ENCODE results near the gene GEMIN4. TPM values are rescaled to one million over a fixed set of nuclear protein-coding genes. Genes with fewer than 3 reads are reported as not detected.

Gene GEMIN4
- 10 to 100 TPM in 2 of 4 donors, 1 to 10 TPM in 2; 2.7 to 18.3 (median 7.4) TPM for polyA plus RNA-seq
- long read RNA-seq, donor 1, result 0 reads
- long read RNA-seq, donor 2, full-length matches to known transcripts, result 13 of 13 reads
- long read RNA-seq, donor 2, partial matches to known transcripts, result 0 of 13 reads
- long read RNA-seq, donor 2, other reads (novel, unspliced or antisense), result 0 of 13 reads
- long read RNA-seq, donor 3, full-length matches to known transcripts, result 16 of 16 reads
- long read RNA-seq, donor 3, partial matches to known transcripts, result 0 of 16 reads
- long read RNA-seq, donor 3, other reads (novel, unspliced or antisense), result 0 of 16 reads
- long read RNA-seq, donor 4, partial matches to known transcripts, result 0 of 1 reads
- long read RNA-seq, donor 4, other reads (novel, unspliced or antisense), result 0 of 1 reads
- long read RNA-seq, donor 5, full-length matches to known transcripts, result 7 of 7 reads
- long read RNA-seq, donor 5, partial matches to known transcripts, result 0 of 7 reads
- long read RNA-seq, donor 5, other reads (novel, unspliced or antisense), result 0 of 7 reads
- long read RNA-seq, donor 6, full-length matches to known transcripts, result 9 of 9 reads
- long read RNA-seq, donor 6, partial matches to known transcripts, result 0 of 9 reads
- long read RNA-seq, donor 6, other reads (novel, unspliced or antisense), result 0 of 9 reads
- long read RNA-seq, donor 7, full-length matches to known transcripts, result 14 of 14 reads
- long read RNA-seq, donor 7, partial matches to known transcripts, result 0 of 14 reads
- long read RNA-seq, donor 7, other reads (novel, unspliced or antisense), result 0 of 14 reads
- long read RNA-seq, donor 8, full-length matches to known transcripts, result 1 of 1 reads
- long read RNA-seq, donor 8, partial matches to known transcripts, result 0 of 1 reads
- long read RNA-seq, donor 8, other reads (novel, unspliced or antisense), result 0 of 1 reads
- long read RNA-seq, donor 9, full-length matches to known transcripts, result 4 of 4 reads
- long read RNA-seq, donor 9, partial matches to known transcripts, result 0 of 4 reads
- long read RNA-seq, donor 9, other reads (novel, unspliced or antisense), result 0 of 4 reads
- long read RNA-seq, donor 10, full-length matches to known transcripts, result 16 of 16 reads
- long read RNA-seq, donor 10, partial matches to known transcripts, result 0 of 16 reads
- long read RNA-seq, donor 10, other reads (novel, unspliced or antisense), result 0 of 16 reads

DNA sequence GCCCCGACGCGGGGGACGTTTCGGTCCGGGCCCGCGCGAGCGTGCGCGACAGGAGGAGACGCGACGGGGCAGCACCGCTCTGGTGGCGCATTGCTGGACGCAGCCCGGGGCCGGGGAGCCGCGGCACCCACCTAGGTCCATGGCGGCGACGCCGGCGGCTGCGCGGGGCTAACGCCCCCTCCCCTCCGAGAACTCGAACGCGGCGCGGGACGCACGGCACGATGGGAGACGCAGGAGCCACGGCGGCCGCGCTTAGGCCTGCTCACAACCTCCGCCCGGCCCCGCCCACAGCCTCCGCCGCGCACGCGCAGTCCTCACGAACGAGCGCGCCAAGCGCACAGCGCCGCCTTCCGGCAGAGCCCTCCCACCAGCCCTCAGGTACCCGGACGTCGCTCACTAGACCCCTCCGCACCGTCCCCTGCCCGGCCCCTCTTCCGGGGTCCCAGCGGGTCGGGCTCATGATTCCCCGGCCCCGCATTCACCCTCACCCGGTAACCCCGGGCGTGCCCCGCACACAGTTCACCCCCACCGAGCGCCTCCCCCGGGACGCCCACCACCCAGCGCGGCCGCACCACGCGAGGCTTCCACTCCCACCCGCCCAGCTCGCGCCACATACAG is at the start of gene GEMIN4:
GEMIN4 (minus strand) TSS at position 263 of the 618 bp plus-strand sequence; CDS start at position 141, 122 bp downstream.
- Histone ChIP-seq H3K27ac (ENCODE audit: low read depth in 1 of 3, low read length in 2 of 3) (peak within 1 kb of the TSS; percentile 52 to 89 (median 71)), H3K4me3 (ENCODE audit: low read depth in 1 of 3, low read length in 3 of 3) (peak within 1 kb of the TSS; percentile 78 to 83 (median 78))

GRCh38 chr17:801660-802059 is 49.6 kb upstream of the GEMIN4 start:
- H3K4me1 ChIP-seq (ENCODE audit: control insufficient read depth in 3 of 3, insufficient read depth in 2 of 3, low read depth in 1 of 3, low read length in 2 of 3), result no peaks in the 10 kb centered on the region
- WGBS, 3 donors, result 47 to 73% (median 53%) methylated on average over 6 of the region's 6 CpGs
- H3K9me3 ChIP-seq (ENCODE audit: control insufficient read depth in 2 of 2, insufficient read depth in 1 of 2, low read depth in 1 of 2, low read length in 1 of 2), result no peaks in the 10 kb centered on the region
- H3K36me3 ChIP-seq (ENCODE audit: control insufficient read depth in 3 of 3, insufficient read depth in 2 of 3, low read depth in 1 of 3, low read length in 3 of 3), result peaks cover 0 to 25% (median 0%) of the 10 kb centered on the region in 3 donors
- FAIRE-seq, result no peak
- H3K4me3 ChIP-seq (ENCODE audit: low read depth in 1 of 3, low read length in 3 of 3), result no peak overlapping the region
- no peak overlapping the region for H3K27ac ChIP-seq (ENCODE audit: low read depth in 1 of 3, low read length in 2 of 3)
- H3K27me3 ChIP-seq (ENCODE audit: control insufficient read depth in 3 of 3, insufficient read depth in 3 of 3, low read length in 3 of 3), result no peaks in the 10 kb centered on the region
- DNase-seq, result no peak

More for the DNA sequence above, at the start of gene GEMIN4:
- peaks cover 0 to 32% (median 7%) of the 10 kb centered on the region in 3 donors for H3K36me3 ChIP-seq (ENCODE audit: control insufficient read depth in 3 of 3, insufficient read depth in 2 of 3, low read depth in 1 of 3, low read length in 3 of 3)
- 0 to 1% (median 1%) methylated on average over 60 to 87 of the region's 87 CpGs for WGBS, 3 donors
- peaks cover 0 to 5% of the 10 kb centered on the region in 2 donors for H3K9me3 ChIP-seq (ENCODE audit: control insufficient read depth in 2 of 2, insufficient read depth in 1 of 2, low read depth in 1 of 2, low read length in 1 of 2)
- H3K4me1 ChIP-seq (ENCODE audit: control insufficient read depth in 3 of 3, insufficient read depth in 2 of 3, low read depth in 1 of 3, low read length in 2 of 3), result peaks cover 0 to 17% (median 2%) of the 10 kb centered on the region in 3 donors
- no peaks in the 10 kb centered on the region for H3K27me3 ChIP-seq (ENCODE audit: control insufficient read depth in 3 of 3, insufficient read depth in 3 of 3, low read length in 3 of 3)
- FAIRE-seq, result no peak
- peak; percentile 85 to 97 for DNase-seq

DNA sequence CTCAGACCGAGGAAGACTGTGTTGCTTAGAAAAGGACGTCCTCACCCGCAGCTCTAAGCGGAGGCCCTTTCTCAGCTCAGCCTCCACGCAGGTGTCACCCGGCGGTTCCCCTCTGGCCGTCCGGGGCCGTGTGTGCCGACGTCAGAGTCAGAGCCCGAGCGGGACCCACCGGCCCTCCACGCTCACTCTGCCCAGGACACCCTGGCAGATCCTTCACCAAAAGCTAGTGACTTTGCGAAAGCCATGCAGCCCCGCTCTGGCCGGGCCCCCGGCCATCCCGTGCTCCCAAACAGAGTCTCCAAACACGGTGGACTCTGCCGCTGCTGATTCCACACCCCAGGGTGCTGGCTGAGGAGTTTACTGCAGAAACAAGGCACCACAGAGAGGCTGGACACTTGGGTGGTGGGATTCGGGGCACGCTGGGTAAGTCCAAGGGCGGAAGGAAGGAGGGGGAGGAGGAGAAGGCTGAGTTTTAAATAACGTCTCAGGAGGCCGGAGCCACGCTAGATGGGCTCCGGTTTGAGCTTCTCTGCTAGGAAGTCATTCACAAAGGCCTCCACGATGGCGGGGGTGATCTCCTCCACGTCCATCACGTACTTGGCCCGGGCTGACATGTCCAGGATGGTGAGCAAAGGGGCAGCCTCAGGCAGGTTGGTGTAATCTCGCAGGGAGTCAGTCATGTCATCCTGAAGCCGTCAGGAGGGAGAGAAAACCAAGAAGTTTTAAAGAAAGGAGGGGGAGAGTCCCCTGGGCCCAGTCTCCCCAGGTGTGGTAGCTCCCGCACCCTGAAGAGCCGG is 48.6 kb upstream of the GEMIN4 start:
- FAIRE-seq, result no peak
- WGBS, 3 donors, result 85 to 90% (median 90%) methylated on average over 38 to 39 of the region's 39 CpGs

GRCh38 chr17:799261-799660 is 47.2 kb upstream of the GEMIN4 start:
- Histone ChIP-seq H3K27me3 (ENCODE audit: control insufficient read depth in 3 of 3, insufficient read depth in 3 of 3, low read length in 3 of 3) (no peaks in the 10 kb centered on the region), H3K4me3 (ENCODE audit: low read depth in 1 of 3, low read length in 3 of 3) (no peak overlapping the region), H3K4me1 (ENCODE audit: control insufficient read depth in 3 of 3, insufficient read depth in 2 of 3, low read depth in 1 of 3, low read length in 2 of 3) (peaks cover 0 to 3% (median 0%) of the 10 kb centered on the region in 3 donors), H3K9me3 (ENCODE audit: control insufficient read depth in 2 of 2, insufficient read depth in 1 of 2, low read depth in 1 of 2, low read length in 1 of 2) (no peaks in the 10 kb centered on the region), H3K27ac (ENCODE audit: low read depth in 1 of 3, low read length in 2 of 3) (no peak overlapping the region), H3K36me3 (ENCODE audit: control insufficient read depth in 3 of 3, insufficient read depth in 2 of 3, low read depth in 1 of 3, low read length in 3 of 3) (peaks cover 0 to 28% (median 0%) of the 10 kb centered on the region in 3 donors)
- 85 to 93% (median 92%) methylated on average over 11 of the region's 11 CpGs for whole genome bisulfite sequencing, 3 donors
- FAIRE-seq (no peak), DNase-seq (no peak)

More for the DNA sequence above, 48.6 kb upstream of the GEMIN4 start:
- no peaks in the 10 kb centered on the region for H3K4me1 ChIP-seq (ENCODE audit: control insufficient read depth in 3 of 3, insufficient read depth in 2 of 3, low read depth in 1 of 3, low read length in 2 of 3)
- H3K27me3 ChIP-seq (ENCODE audit: control insufficient read depth in 3 of 3, insufficient read depth in 3 of 3, low read length in 3 of 3), result no peaks in the 10 kb centered on the region
- no peak for DNase-seq
- peaks cover 0 to 31% (median 0%) of the 10 kb centered on the region in 3 donors for H3K36me3 ChIP-seq (ENCODE audit: control insufficient read depth in 3 of 3, insufficient read depth in 2 of 3, low read depth in 1 of 3, low read length in 3 of 3)
- no peak overlapping the region for H3K27ac ChIP-seq (ENCODE audit: low read depth in 1 of 3, low read length in 2 of 3)
- no peak overlapping the region for H3K4me3 ChIP-seq (ENCODE audit: low read depth in 1 of 3, low read length in 3 of 3)
- no peaks in the 10 kb centered on the region for H3K9me3 ChIP-seq (ENCODE audit: control insufficient read depth in 2 of 2, insufficient read depth in 1 of 2, low read depth in 1 of 2, low read length in 1 of 2)

- Histone ChIP-seq H3K27me3 (ENCODE audit: control insufficient read depth in 3 of 3, insufficient read depth in 3 of 3, low read length in 3 of 3) (no peaks in the 10 kb centered on the region), H3K36me3 (ENCODE audit: control insufficient read depth in 3 of 3, insufficient read depth in 2 of 3, low read depth in 1 of 3, low read length in 3 of 3) (peaks cover 0 to 26% (median 0%) of the 10 kb centered on the region in 3 donors), H3K27ac (ENCODE audit: low read depth in 1 of 3, low read length in 2 of 3) (no peak overlapping the region), H3K9me3 (ENCODE audit: control insufficient read depth in 2 of 2, insufficient read depth in 1 of 2, low read depth in 1 of 2, low read length in 1 of 2) (no peaks in the 10 kb centered on the region), H3K4me3 (ENCODE audit: low read depth in 1 of 3, low read length in 3 of 3) (no peak overlapping the region), H3K4me1 (ENCODE audit: control insufficient read depth in 3 of 3, insufficient read depth in 2 of 3, low read depth in 1 of 3, low read length in 2 of 3) (peaks cover 0 to 3% (median 0%) of the 10 kb centered on the region in 3 donors)
- FAIRE-seq (no peak), DNase-seq (no peak)
- WGBS, 3 donors, result 43 to 62% (median 51%) methylated on average over 11 of the region's 11 CpGs
Observed at GRCh38 chr17:798246-798645, 46.2 kb upstream of the GEMIN4 start.

GRCh38 chr17:797236-797840 is 45.3 kb upstream of the GEMIN4 start:
- FAIRE-seq (no peak), DNase-seq (no peak)
- WGBS, 3 donors, result 83 to 92% (median 87%) methylated on average over 19 to 22 of the region's 22 CpGs
- no peaks in the 10 kb centered on the region for H3K27me3 ChIP-seq (ENCODE audit: control insufficient read depth in 3 of 3, insufficient read depth in 3 of 3, low read length in 3 of 3)
- H3K4me1 ChIP-seq (ENCODE audit: control insufficient read depth in 3 of 3, insufficient read depth in 2 of 3, low read depth in 1 of 3, low read length in 2 of 3), result peaks cover 0 to 3% (median 0%) of the 10 kb centered on the region in 3 donors
- H3K36me3 ChIP-seq (ENCODE audit: control insufficient read depth in 3 of 3, insufficient read depth in 2 of 3, low read depth in 1 of 3, low read length in 3 of 3), result peaks cover 0 to 29% (median 0%) of the 10 kb centered on the region in 3 donors
- H3K27ac ChIP-seq (ENCODE audit: low read depth in 1 of 3, low read length in 2 of 3), result no peak overlapping the region
- no peaks in the 10 kb centered on the region for H3K9me3 ChIP-seq (ENCODE audit: control insufficient read depth in 2 of 2, insufficient read depth in 1 of 2, low read depth in 1 of 2, low read length in 1 of 2)
- no peak overlapping the region for H3K4me3 ChIP-seq (ENCODE audit: low read depth in 1 of 3, low read length in 3 of 3)

DNA sequence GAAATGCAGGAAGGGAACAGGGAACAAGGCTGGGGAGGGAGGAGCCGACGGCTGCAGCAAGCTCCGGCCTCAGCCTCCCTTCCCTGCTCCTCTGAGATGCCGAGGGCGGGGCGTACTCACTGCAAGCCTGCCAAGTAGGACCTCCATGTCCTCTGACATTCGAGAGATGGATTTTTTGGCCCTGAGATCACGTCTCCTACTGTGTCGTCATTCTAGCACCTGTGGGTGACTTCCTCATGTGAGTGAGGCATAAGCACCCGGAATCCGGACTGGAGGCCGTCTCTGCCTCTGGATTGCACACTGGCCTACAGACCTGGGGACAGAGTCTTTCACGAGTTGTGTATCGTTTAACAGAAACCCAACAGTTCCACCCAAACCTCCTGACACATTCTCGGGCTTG is 44.5 kb upstream of the GEMIN4 start:
- no peak overlapping the region for H3K27ac ChIP-seq (ENCODE audit: low read depth in 1 of 3, low read length in 2 of 3)
- no peaks in the 10 kb centered on the region for H3K27me3 ChIP-seq (ENCODE audit: control insufficient read depth in 3 of 3, insufficient read depth in 3 of 3, low read length in 3 of 3)
- no peak for FAIRE-seq
- DNase-seq, result no peak
- peaks cover 0 to 35% (median under 1%) of the 10 kb centered on the region in 3 donors for H3K36me3 ChIP-seq (ENCODE audit: control insufficient read depth in 3 of 3, insufficient read depth in 2 of 3, low read depth in 1 of 3, low read length in 3 of 3)
- no peaks in the 10 kb centered on the region for H3K9me3 ChIP-seq (ENCODE audit: control insufficient read depth in 2 of 2, insufficient read depth in 1 of 2, low read depth in 1 of 2, low read length in 1 of 2)
- 50 to 85% (median 64%) methylated on average over 15 of the region's 15 CpGs for WGBS, 3 donors
- no peak overlapping the region for H3K4me3 ChIP-seq (ENCODE audit: low read depth in 1 of 3, low read length in 3 of 3)
- peaks cover 0 to 3% (median 0%) of the 10 kb centered on the region in 3 donors for H3K4me1 ChIP-seq (ENCODE audit: control insufficient read depth in 3 of 3, insufficient read depth in 2 of 3, low read depth in 1 of 3, low read length in 2 of 3)

Measured in small intestine (tissue), 16 donors.